ENCODE results near the gene TSPAN4. TPM values are rescaled to one million over a fixed set of nuclear protein-coding genes. Genes with fewer than 3 reads are reported as not detected.

The TSPAN4 gene
- total and polyA plus RNA-seq, 12 donors: 22.2 to 66.5 (median 29.5) TPM

DNA sequence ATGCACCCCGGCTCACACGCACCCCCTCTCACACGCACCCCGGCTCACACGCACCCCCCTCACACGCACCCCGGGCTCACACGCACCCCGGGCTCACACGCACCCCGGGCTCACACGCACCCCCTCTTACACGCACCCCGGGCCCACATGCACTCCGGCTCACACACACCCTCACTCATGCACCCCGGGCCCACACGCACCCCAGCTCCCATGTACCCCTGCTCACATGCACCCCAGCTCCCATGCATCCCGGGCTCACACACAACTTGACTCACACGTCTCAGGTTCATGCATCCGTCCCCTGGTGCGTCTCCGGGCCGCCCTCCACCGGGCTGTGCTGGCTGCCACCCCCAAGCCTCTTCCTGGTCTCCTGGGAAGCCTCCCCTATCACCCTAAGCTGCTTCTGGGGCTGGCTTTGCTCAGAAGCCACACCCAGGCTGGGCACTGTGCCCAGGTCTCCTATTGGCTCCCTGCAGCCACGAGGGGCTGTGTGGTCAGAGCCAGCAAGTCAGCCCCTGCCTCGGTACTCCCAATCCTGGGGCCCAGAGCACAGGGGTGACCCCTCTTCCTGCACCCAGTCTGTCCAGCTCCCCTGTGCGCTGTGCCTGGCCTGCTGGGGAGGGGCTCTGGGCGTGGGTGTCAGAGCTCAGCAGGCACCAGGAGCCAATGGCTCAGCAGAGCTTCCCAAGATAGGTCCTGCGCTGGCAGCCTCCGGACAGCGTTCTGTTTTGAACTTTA is 16.9 kb downstream of the TSPAN4 start:
- Histone ChIP-seq H3K4me1 (peaks cover 11 to 52% (median 33%) of the 10 kb centered on the region in 9 donors), H3K27ac (peak overlapping the region in 8 of 10 donors; percentile 14 to 69 (median 50)), H3K9me3 (no peaks in the 10 kb centered on the region), H3K36me3 (peaks cover 0 to 28% (median 0%) of the 10 kb centered on the region in 9 donors), H3K4me3 (peak overlapping the region in 5 of 10 donors; percentile 5 to 34 (median 24)), H3K27me3 (no peaks in the 10 kb centered on the region)
- TF ChIP-seq, protein P1, sequence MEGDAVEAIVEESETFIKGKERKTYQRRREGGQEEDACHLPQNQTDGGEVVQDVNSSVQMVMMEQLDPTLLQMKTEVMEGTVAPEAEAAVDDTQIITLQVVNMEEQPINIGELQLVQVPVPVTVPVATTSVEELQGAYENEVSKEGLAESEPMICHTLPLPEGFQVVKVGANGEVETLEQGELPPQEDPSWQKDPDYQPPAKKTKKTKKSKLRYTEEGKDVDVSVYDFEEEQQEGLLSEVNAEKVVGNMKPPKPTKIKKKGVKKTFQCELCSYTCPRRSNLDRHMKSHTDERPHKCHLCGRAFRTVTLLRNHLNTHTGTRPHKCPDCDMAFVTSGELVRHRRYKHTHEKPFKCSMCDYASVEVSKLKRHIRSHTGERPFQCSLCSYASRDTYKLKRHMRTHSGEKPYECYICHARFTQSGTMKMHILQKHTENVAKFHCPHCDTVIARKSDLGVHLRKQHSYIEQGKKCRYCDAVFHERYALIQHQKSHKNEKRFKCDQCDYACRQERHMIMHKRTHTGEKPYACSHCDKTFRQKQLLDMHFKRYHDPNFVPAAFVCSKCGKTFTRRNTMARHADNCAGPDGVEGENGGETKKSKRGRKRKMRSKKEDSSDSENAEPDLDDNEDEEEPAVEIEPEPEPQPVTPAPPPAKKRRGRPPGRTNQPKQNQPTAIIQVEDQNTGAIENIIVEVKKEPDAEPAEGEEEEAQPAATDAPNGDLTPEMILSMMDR (IDR thresholded peaks at IDR 0.05): no peak
- 49 to 57% methylated on average over 29 to 31 of the region's 31 CpGs for WGBS, 2 donors
- ATAC-seq (peak; percentile 60 to 81 (median 76)), DNase-seq (peak; percentile 79 to 84)
- intact Hi-C loops (cut with DNase I): loop anchor here in 2 of 10 donors (10.0 kb wide), 1 partner anchor 185 kb away; no protein-coding TSS in a partner anchor

DNA sequence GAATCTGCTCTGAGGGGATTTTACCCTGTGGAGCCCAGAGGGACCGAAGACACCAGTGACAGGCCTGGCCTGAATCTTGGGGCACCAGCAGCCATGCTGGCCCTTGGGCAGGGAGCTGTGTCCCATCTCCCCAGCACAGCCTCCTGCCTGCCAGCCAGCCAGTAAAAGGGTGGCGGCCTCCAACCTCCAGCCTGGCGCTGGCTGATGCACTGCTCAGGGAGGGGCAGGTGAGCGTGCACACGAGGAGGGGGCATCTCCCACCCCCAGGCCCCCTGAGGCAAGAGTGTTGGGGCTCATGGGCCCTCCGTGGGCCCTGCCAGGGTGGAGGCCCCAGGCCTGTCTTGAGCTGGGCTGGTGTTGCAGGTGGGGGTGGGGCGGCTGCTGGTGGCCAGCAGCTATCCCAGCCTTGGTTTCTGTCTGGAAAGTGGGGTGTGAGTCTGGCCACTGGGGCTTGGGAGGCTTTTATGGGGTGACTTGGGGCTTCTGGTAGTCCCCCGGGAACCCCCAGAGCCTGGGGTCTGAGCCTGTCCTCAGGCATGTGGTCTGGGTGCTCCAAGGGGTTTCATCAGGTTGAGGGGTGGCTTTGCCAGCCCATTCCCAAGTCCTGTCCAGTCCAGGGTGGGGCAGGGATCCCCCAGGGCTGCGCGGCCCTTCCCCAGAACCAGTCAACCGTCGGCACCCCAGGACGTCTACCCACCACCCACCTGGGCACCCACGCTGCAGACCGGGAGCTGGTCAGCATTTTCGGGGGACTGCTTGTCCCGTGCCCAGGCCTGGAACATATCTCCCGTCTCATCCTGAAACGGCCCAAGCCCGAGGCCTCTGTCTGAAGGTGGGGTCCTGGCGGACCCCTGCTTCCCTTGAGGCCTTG is 17.8 kb downstream of the TSPAN4 start:
- TF ChIP-seq, protein P1 (IDR thresholded peaks at IDR 0.05): no peak
- DNase-seq (no peak), ATAC-seq (peak in 2 of 8 donors; percentile 1 to 6)
- H3K9me3 ChIP-seq: no peaks in the 10 kb centered on the region
- intact Hi-C loops (cut with DNase I): no loop called here
- peaks cover 11 to 43% (median 33%) of the 10 kb centered on the region in 9 donors for H3K4me1 ChIP-seq
- no peaks in the 10 kb centered on the region for H3K27me3 ChIP-seq
- WGBS, 2 donors: 85 to 86% methylated on average over 21 of the region's 21 CpGs
- peaks cover 0 to 36% (median 6%) of the 10 kb centered on the region in 9 donors for H3K36me3 ChIP-seq
- H3K4me3 ChIP-seq: peak overlapping the region in 4 of 10 donors; percentile 5 to 33 (median 20)
- peak overlapping the region in 7 of 10 donors; percentile 14 to 69 (median 53) for H3K27ac ChIP-seq

DNA sequence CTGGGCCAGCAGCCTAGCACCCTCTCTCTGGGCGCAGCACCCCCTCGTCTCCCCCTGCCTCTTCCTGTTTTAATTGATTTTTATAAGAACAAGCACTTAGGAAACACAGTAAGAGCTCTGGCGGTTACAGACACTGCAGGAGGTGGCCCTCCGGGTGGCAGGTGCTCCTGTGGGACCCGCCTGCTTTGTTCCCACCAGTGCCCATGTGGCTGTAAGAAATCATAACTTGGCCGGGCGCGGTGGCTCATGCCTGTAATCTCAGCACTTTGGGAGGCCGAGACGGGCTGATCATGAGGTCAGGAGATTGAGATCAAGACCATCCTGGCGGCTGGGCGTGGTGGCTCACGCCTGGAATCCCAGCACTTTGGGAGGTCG is 18.4 kb downstream of the TSPAN4 start:
- Histone ChIP-seq H3K4me1 (peaks cover 11 to 41% (median 28%) of the 10 kb centered on the region in 9 donors), H3K9me3 (no peaks in the 10 kb centered on the region), H3K36me3 (peaks cover 0 to 42% (median 9%) of the 10 kb centered on the region in 9 donors), H3K27ac (no peak overlapping the region), H3K27me3 (no peaks in the 10 kb centered on the region), H3K4me3 (no peak overlapping the region)
- DNase-seq (no peak), ATAC-seq (no peak)
- TF ChIP-seq, protein P1 (IDR thresholded peaks at IDR 0.05): no peak
- WGBS, 2 donors: 94 to 95% methylated on average over 14 of the region's 14 CpGs
- intact Hi-C loops (cut with DNase I): no loop called here

DNA sequence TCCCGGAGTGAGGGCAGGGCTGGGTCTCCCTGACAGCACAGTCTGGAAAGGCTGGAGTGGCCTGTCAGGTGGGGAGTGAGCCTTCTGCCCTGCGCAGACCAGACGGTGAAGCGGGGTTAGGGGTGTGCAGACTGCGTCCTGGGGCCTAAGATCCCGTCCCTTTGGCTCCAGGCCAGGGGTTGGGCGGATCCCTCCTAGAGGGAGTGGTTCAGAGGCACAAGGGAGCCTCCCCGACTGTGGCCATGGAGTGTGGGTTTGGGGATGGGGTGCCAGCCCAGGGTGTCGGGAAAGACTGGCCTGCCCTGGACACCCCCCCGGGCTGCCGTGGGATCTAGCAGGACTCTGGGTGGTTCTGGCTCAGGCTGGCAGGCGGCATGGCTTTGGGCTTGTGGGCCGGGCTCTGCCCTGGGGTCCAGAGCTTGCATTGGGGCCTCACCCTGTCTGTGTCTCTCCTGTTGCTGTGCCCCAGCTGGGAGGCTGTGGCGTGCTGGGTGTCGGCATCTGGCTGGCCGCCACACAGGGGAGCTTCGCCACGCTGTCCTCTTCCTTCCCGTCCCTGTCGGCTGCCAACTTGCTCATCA is 19.5 kb downstream of the TSPAN4 start:
- ATAC-seq (no peak), DNase-seq (peak in 1 of 2 donors; percentile 56)
- H3K4me1 ChIP-seq: peaks cover 7 to 30% (median 18%) of the 10 kb centered on the region in 9 donors
- TF ChIP-seq, protein P1 (IDR thresholded peaks at IDR 0.05): no peak
- no peaks in the 10 kb centered on the region for H3K9me3 ChIP-seq
- H3K27ac ChIP-seq: peak overlapping the region in 1 of 10 donors; percentile 5
- no peak overlapping the region for H3K4me3 ChIP-seq
- H3K27me3 ChIP-seq: no peaks in the 10 kb centered on the region
- H3K36me3 ChIP-seq: peaks cover 0 to 53% (median 9%) of the 10 kb centered on the region in 9 donors
- intact Hi-C loops (cut with DNase I): no loop called here
- 56 to 59% methylated on average over 20 of the region's 20 CpGs for WGBS, 2 donors

Measured in heart right ventricle (tissue), 16 donors.